ENCODE results near the gene IRF2BPL.
A peak's percentile ranks its signal among the peaks of the same experiment; 100 is the strongest.

The IRF2BPL gene

DNA sequence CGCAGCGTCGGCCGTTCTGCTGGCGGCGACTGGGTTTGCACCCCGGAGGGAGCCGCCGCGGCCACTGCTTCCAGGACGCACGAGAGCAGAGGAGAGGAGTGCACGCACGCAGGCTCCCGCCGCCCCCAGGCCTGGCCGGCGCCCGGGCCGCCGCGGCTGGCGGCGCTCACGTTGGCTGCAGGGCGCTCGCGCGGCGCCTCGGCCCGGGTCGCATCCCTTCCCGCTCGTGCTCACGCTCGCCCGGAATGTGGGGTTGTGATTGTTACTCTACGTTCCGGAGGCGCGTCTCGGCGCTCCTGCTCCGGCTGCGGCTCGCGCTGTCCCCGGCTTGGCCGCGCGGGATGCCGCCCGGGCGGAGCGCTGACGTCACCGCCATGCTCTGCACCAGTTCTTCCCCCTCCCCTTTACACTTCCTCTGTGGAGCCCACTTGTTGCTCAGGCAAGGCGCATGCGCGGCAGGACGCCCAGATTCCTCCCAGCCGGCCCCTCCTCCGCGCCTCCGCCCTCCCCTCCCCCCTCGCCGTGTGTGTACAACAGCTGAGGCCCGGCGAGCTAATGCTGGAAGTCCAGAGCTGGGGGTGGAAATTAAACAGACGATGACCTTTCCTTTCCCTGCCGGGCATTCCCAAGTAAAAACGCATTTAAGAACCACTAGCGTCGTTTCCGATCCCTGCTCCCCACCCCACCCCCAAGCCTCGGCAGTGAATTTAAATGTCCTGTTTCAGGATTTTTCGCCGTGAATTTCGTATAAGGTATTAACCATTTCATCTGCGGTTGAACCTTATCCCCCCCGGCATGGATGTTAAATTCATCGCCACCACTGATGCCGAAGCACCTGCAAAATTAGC is at the start of gene IRF2BPL:
TSS of gene IRF2BPL (minus strand) at position 325 of the 848 bp plus-strand sequence. CDS start 916 bp downstream, outside the sequence.
- DNase-seq: peak; percentile 96

DNA sequence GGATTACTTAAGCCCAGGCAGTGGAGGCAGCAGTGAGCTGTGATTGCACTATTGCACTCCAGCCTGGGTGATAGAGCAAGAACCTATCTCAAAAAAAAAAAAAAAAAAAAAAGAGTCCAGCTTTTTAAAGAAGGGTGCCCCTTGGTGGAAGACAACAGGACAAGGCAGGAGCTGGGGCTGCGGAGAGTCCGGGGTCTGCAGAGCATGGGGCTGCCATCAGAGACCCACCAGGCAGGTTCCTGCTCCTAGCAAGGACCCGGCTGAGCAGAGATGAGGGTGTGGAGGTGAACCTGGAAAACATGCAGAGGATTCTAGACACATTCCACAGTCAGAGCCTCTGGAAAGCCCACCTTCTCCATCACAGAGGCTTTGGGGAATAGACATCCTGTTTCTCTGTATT is 48.5 kb upstream of the IRF2BPL start:
- DNase-seq: no peak

DNA sequence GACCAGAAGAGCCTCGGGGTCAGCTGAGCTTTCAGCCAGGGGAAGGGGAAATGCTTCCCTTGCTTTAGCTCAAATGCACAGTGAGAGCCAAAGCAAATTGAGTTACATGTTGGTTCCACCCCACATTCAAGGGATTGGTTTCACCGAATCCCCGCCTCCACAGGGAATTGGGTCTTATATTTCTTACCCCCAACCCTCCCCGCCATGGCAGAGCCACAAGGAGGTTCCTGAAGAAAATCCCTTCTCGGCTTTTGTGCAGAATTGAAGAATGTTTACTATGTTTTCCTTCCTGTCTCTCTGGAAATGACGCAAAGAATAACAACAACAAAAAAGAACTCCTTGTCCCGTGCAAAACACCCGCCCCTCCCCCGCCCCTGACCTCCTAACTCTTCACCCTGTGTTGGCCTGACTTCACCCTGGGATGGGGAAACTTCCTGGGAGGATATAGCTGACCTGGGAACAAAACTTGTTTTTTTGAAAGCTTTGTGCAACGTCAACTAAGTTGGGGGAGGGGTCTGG is 47.7 kb upstream of the IRF2BPL start:
- no peak for DNase-seq

DNA sequence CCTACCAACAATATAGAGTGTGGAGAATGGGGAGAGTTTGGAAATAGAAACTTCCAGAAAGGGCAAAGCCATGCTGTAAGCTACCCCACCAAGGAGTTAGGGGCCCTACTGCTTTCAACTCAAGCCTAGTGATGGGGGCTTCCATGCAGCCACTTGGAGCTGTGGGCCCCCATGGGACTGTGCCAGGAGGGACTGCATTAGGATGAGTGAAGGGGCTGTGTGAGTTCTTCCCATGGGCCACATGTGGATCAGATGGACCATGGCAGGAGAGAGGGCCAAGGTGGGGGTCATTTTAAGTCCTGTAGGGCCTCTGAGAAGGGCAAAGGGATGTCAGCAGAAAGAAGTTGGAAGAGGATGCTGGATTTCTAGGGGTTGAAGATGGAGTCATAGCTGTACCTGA is 46.5 kb upstream of the IRF2BPL start:
- no peak for DNase-seq

DNA sequence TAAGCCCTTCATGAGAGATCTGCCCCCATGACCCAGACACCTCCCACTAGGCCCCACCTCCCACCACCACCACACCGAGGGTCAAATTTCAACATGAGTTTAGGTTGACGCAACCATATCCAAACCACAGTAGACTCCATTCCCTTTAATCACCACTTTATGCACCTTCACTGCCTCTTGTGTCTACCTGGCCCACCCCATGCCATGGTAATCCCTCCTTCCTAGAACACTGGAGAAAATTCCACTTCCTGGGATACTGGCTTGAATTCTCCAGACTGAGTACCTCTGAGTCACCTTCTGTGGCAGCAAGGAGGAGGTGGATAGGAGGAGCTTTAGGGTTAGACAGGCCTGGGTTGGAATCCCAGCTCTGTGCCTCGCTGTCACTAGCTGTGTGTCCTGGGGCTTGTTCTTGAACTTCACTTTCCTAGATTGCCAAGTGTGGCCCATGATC is 43.5 kb upstream of the IRF2BPL start:
- DNase-seq: no peak

GRCh38 chr14:77069551-77069950 is 41.0 kb upstream of the IRF2BPL start:
- no peak for DNase-seq

- no peak for DNase-seq
Measured at GRCh38 chr14:77068517-77069200, 40.2 kb upstream of the IRF2BPL start.

DNA sequence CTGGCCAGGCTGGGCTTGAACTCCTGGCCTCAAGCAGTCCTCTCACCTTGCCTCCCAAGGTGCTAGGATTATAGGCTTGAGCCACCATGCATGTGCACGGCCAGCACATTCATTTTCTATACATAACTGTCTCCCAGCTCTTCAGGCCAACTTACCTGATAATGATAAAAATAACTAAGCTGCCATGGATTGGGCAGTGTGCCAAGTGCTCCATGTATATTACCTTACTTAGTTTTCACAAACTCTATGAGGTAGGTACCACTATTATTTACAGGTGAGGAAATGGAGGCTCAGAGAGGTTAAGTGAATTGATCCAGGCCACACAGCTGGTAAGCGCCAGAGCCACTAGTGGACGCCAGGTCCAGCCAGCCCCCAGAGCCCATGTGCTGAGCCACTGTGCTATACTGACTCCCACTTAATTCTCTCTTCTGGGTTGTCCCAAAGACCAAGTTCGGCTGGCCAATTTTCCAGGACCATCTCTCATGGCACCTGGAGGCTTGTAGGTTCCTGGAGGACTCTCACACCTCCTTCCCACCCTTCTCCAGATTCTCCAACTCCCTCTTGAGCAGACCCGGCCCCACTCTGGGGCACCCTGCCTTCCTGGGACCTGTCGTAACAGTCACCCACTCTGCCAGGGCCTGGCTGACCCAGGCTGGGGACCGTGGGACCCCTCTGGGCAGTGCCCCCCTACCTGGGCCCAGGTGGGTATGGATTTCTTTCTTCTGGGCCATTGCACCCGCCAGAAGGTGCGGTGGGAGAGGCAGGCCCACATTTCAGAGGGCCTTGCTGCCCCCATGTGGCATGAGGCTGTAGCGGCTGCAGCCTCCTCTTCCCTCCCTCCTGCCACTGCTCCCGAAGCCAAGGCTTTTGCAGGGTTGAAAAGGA is 39.4 kb upstream of the IRF2BPL start:
- DNase-seq: peak; percentile 73

- no peak for DNase-seq
Measured at GRCh38 chr14:77066578-77067172, 38.2 kb upstream of the IRF2BPL start.

DNA sequence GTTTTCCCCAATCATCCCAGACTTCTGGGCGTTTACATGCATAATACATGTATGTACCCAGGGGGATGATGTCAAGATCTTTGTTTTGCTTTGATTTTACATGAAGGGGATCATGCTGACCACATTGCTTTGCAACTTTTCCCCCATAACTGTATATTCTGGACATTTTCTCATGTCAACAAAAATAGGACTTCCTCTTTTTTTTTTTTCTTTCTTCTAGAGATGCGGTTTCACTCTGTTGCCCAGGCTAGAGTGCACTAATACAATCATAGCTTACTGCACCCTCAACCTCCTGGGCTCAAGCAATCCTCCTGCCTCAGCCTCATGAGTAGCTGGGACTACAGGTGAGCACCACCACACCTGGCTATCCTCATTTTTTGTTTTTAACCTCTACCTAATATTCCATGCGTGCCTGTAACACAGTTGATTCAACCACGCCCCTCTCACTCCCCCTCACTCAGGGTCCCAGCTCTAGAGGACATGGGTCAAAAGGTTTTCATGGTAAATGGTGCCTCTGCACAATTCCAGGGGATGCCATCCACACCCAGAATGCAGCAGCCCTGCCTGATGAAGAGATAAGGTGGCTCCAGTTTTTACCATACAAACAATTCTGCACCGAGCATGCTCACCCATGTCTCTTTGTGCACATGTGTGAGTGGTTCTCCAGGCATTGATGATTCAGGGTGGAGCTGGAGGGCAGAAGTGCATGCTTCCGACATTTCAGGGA is 37.5 kb upstream of the IRF2BPL start:
- DNase-seq: no peak

DNA sequence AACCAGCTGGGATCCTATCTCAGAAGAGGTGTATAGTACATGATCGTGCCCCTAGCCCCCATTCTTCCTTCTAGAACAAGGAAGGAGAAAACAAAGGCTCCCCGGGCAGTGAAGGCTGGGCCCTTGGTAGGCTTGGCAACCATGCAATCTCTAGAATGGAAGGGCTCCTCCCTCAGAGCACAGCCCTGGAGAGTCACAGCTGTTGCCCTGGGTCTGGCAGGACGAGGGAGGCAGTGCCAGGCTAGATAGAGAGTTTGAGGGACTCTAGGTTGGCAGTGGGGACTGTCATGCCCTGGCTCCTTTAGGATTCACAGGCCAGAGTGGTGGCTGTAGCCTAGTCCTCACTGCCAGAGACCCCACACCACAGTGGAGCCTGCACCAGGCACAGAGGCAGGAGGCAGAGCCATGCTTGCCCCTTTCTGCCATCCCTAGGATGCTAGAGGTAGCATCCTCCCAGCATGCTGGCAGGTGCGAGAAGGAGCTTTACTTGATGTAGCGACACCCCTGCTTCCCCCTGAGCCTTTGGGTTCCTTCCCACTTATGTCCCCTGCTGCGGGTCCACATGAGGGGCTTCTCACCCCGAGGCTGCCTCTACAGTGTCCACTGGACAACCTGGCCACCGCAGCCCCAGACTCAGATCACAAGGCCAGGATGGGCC is 36.1 kb upstream of the IRF2BPL start:
- DNase-seq: no peak

- DNase-seq: no peak
Measured at GRCh38 chr14:77063571-77064171, 35.2 kb upstream of the IRF2BPL start.

- no peak for DNase-seq
Measured at GRCh38 chr14:77062261-77062660, 33.8 kb upstream of the IRF2BPL start.

GRCh38 chr14:77061630-77062257 is 33.2 kb upstream of the IRF2BPL start:
- no peak for DNase-seq

- no peak for DNase-seq
Measured at GRCh38 chr14:77059276-77059915, 30.9 kb upstream of the IRF2BPL start.

DNA sequence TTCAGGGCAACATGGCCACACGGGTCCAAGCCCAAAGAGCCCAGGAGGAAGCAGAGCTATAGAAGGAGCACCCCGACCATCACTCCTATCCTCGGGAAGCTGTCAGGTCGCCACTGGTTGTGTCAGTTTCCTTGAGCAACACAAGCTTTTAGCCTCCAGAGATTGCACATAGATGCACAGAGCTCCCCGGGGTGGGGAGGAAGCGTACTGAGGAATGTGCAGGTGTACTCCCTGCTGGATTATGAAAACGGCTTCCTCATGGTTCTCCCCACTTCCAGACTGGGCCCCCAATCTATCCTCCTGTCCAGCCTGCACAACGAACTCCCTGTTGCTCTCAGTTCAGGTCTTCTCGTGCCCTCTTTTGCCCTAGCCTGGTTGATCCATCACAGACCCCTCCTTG is 30.3 kb upstream of the IRF2BPL start:
- DNase-seq: no peak

- DNase-seq: no peak
Measured at GRCh38 chr14:77058117-77058516, 29.6 kb upstream of the IRF2BPL start.

- DNase-seq: no peak
Measured at GRCh38 chr14:77055981-77056380, 27.5 kb upstream of the IRF2BPL start.

GRCh38 chr14:77055306-77055705 is 26.8 kb upstream of the IRF2BPL start:
- no peak for DNase-seq

All from activated CD8-positive, alpha-beta memory T cell treated with anti-CD3 and anti-CD28 coated beads, Interleukin-2, amount 50 U/mL, for 48 hours (primary cell).